GM12878 (cell line): ENCODE measurements around the gene PM20D2. TPM values are rescaled to one million over a fixed set of nuclear protein-coding genes. Genes with fewer than 3 reads are reported as not detected.

Experiments used
- ATAC-seq: fragments of 200-7000 bp; cut with Tn5 transposase; 3 replicates; pipeline ENCODE4 v1.9.1; 2020; ENCODE audit warnings: mild to moderate bottlenecking, moderate library complexity
- BruUV-seq: library from RNA; stranded (reverse); fragments of 400-500 nt; replicated peaks from 2 replicates; lab custom pipeline; 2021; lab: Mats Ljungman, UMichigan
- CTCF ChIA-PET: fragments of 300-600 bp; sonication (Branson Sonifier 250); formaldehyde crosslinking; extraction: SDS; loops from one replicate; lab custom pipeline; 2021; ENCODE audit warnings: inconsistent platforms; lab: Yijun Ruan, JAX
- POLR2A ChIA-PET: fragments of 350-600 bp; formaldehyde crosslinking; extraction: SDS; loops from one replicate; lab custom pipeline; 2021; ENCODE audit warnings: inconsistent platforms; lab: Charles Lee
- RAD21 ChIA-PET: fragments of 300-600 bp; sonication (Branson Sonifier 250); formaldehyde crosslinking; loops from one replicate; lab custom pipeline; 2023; ENCODE audit warnings: antibody characterized with exemption; ENCODE audit not compliant: unreplicated experiment; lab: Charles Lee
- SMC1A ChIA-PET: fragments of 300-600 bp; sonication (Branson Sonifier 250); formaldehyde crosslinking; loops from one replicate; lab custom pipeline; 2023; ENCODE audit not compliant: unreplicated experiment, uncharacterized antibody; lab: Charles Lee
- DNase-seq: peaks from one replicate; pipeline ENCODE4 v3.0.0-alpha.2; 2011; ENCODE audit warnings: low read depth, low spot score
- FAIRE-seq: peaks from 3 replicates; lab custom pipeline; 2011; peaks lifted over from hg19 to GRCh38; lab: Jason Lieb, UNC
- H2AFZ ChIP-seq: 2 replicates; pipeline ENCODE4 v1.6.0; 2011; ENCODE audit warnings: low read depth, low read length, control low read depth; ENCODE audit not compliant: control insufficient read depth
- H3K27ac ChIP-seq: 2 replicates; pipeline ENCODE4 v1.5.1; 2011; ENCODE audit warnings: control low read depth; ENCODE audit not compliant: control insufficient read depth, insufficient read depth
- H3K27me3 ChIP-seq, 2 experiments: replicated peaks in 1 of 2; 2 replicates each; pipeline versions ENCODE4 v1.6.0 to v1.6.1; 2011; ENCODE audit warnings: low read length in 1 of 2; ENCODE audit not compliant: control insufficient read depth in 2 of 2, insufficient read depth in 2 of 2
- H3K36me3 ChIP-seq, 2 experiments: 2 replicates each; pipeline ENCODE4 v1.5.1; 2011; ENCODE audit warnings: low read length in 1 of 2; ENCODE audit not compliant: control insufficient read depth in 2 of 2, insufficient read depth in 2 of 2
- H3K4me1 ChIP-seq: 2 replicates; pipeline ENCODE4 v1.6.1; 2011; ENCODE audit warnings: mild to moderate bottlenecking, low read length, moderate library complexity, mixed read lengths; ENCODE audit not compliant: control insufficient read depth, insufficient read depth
- H3K4me2 ChIP-seq: 2 replicates; pipeline ENCODE4 v1.6.0; 2011; ENCODE audit warnings: control low read depth; ENCODE audit not compliant: control insufficient read depth, insufficient read depth
- H3K4me3 ChIP-seq: fragments of 200-600 bp; sonication (generic); 2 replicates; pipeline ENCODE4 v1.5.1; 2016
- H3K79me2 ChIP-seq: 2 replicates; pipeline ENCODE4 v1.6.0; 2011; ENCODE audit warnings: low read length; ENCODE audit not compliant: control insufficient read depth, insufficient read depth
- H3K9ac ChIP-seq: 2 replicates; pipeline ENCODE4 v1.8.0; 2011; ENCODE audit warnings: low read length, control low read depth, mixed read lengths; ENCODE audit not compliant: control insufficient read depth, insufficient read depth
- H3K9me3 ChIP-seq: replicated peaks from 3 replicates; pipeline ENCODE4 v1.5.1; 2011; ENCODE audit warnings: mild to moderate bottlenecking, low read length; ENCODE audit not compliant: control insufficient read depth, insufficient read depth
- H4K20me1 ChIP-seq: 2 replicates; pipeline ENCODE4 v1.6.0; 2011; ENCODE audit not compliant: control insufficient read depth, insufficient read depth
- BHLHE40 ChIP-seq, 2 experiments: fragments of 450-650 bp in 1 of 2; IDR thresholded peaks; 2 replicates each; pipeline ENCODE4 v1.6.1; 2011 to 2017; ENCODE audit warnings: low read depth in 2 of 2, borderline replicate concordance in 1 of 2, improper control_type of control experiment in 1 of 2, low read length in 1 of 2, mild to moderate bottlenecking in 1 of 2
- NFYB ChIP-seq: IDR thresholded peaks from 2 replicates; pipeline ENCODE4 v1.6.1; 2011; ENCODE audit warnings: low read depth, mild to moderate bottlenecking, low read length, improper control_type of control experiment, moderate library complexity; ENCODE audit not compliant: insufficient read depth
- RAD21 ChIP-seq: IDR thresholded peaks from 2 replicates; pipeline ENCODE4 v1.6.1; 2011; ENCODE audit warnings: mild to moderate bottlenecking, low read depth, low read length, moderate library complexity; ENCODE audit not compliant: insufficient read depth
- RAD51 ChIP-seq: fragments of 450-650 bp; IDR thresholded peaks from 2 replicates; pipeline ENCODE4 v1.6.1; 2016; ENCODE audit warnings: moderate library complexity, mild to moderate bottlenecking, inconsistent platforms
- WGBS: methylation state at CpG from one replicate; pipeline ENCODE4 v1.1.6; 2016; ENCODE audit warnings: low lambda C conversion rate; ENCODE audit not compliant: insufficient replicate concordance, insufficient coverage; ENCODE audit errors: missing lambda C conversion rate; 5-methylcytosine and 5-hydroxymethylcytosine counted together
- in situ Hi-C: fragments of 300-500 bp; cut with MboI; formaldehyde crosslinking; loops from 9 replicates; pipeline ENCODE4 v1.14.3; 2018; ENCODE audit warnings: mixed read lengths
- intact Hi-C: fragments of 100-400 bp; cut with micrococcal nuclease; formaldehyde crosslinking; loops from one replicate; pipeline ENCODE4 v1.14.2; 2022; ENCODE audit not compliant: unreplicated experiment
- polyA plus RNA-seq, 11 experiments: library from polyadenylated mRNA; depleted of rRNA in 4 of 11; unstranded in 6 of 11; stranded (reverse) in 5 of 11; fragments of >200 nt; fragmentation: Nextera tagmentation in 4 of 11; fragmentation: Illumina TruSeq in 1 of 11; extraction: Ambion mirVana in 4 of 11; extraction: Trizol in 1 of 11; gene quantifications; 1 replicate in 1 of 11; 2 replicates in 10 of 11; pipeline versions ENCODE4 v1.2.1 to v1.2.3, GENCODE V29; 2011 to 2016; ENCODE audit warnings: inconsistent platforms in 2 of 11, missing spikeins in 2 of 11, low read depth in 1 of 11
- total RNA-seq, 4 experiments: library from RNA; depleted of rRNA in 3 of 4; stranded (reverse); fragments of >200 nt in 3 of 4; fragmentation: Illumina TruSeq in 1 of 4; extraction: Trizol in 1 of 4; gene quantifications; 2 replicates each; pipeline versions ENCODE4 v1.2.1 to v1.2.3, GENCODE V29; 2013 to 2021
- TF ChIP-seq, protein P1 (sequence below): IDR thresholded peaks from 2 replicates; pipeline ENCODE4 v1.6.1; 2011; ENCODE audit warnings: low read depth, mild to moderate bottlenecking, low read length, moderate library complexity, borderline replicate concordance; ENCODE audit errors: extremely low read depth
- TF ChIP-seq, protein P2 (sequence below): IDR thresholded peaks from 2 replicates; pipeline ENCODE4 v1.6.1; 2012; ENCODE audit warnings: low read depth, low read length, improper control_type of control experiment

PM20D2 gene
- total and polyA plus RNA-seq, 10 of the 15 experiments (the other 5 are each of a cell fraction or from before 2014, with no cell fraction given) = 7.8 to 23.6 (median 15.7) TPM

DNA sequence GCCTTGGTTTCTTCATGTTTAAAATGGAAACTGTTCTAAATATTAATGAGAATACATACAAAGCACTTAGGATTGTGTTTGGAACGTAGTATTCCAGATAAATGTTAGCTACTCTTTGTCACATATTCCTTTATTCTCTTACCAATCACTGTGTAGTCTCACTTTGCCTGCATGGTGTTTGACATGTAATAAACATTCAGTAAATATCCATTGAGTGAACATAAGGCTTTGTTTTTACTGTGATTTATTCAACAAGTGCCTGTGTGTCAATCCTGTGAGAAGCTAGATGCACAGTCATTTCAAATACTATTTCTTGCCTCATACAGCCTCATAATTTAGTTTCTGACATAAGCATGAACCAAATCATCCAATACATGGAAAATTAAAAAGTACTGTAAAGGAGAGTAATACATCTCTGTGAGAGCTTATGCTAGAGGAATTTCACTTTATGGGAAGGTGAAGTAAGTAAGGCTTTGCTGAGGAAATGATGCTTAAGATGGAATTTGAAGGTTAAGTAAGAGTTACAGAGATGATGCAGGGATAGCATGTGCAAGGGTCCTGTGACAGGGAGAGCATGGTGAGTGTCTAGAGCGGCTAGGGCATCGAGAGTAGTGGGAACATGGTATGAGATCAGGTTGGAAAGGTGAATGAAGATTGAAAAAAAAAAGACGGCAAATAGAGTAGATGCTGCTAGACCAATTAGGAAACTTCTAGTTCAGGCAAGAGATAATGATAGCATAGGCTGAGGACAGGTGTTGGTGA lies 14.7 kb downstream of the PM20D2 start (continued):
- TF ChIP-seq, protein P1, sequence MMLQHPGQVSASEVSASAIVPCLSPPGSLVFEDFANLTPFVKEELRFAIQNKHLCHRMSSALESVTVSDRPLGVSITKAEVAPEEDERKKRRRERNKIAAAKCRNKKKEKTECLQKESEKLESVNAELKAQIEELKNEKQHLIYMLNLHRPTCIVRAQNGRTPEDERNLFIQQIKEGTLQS = no peak
- TF ChIP-seq, protein P2, sequence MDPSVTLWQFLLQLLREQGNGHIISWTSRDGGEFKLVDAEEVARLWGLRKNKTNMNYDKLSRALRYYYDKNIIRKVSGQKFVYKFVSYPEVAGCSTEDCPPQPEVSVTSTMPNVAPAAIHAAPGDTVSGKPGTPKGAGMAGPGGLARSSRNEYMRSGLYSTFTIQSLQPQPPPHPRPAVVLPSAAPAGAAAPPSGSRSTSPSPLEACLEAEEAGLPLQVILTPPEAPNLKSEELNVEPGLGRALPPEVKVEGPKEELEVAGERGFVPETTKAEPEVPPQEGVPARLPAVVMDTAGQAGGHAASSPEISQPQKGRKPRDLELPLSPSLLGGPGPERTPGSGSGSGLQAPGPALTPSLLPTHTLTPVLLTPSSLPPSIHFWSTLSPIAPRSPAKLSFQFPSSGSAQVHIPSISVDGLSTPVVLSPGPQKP = no peak
- TF ChIP-seq RAD51 = no peak
- TF ChIP-seq, all 136 proteins: peak for 0

DNA sequence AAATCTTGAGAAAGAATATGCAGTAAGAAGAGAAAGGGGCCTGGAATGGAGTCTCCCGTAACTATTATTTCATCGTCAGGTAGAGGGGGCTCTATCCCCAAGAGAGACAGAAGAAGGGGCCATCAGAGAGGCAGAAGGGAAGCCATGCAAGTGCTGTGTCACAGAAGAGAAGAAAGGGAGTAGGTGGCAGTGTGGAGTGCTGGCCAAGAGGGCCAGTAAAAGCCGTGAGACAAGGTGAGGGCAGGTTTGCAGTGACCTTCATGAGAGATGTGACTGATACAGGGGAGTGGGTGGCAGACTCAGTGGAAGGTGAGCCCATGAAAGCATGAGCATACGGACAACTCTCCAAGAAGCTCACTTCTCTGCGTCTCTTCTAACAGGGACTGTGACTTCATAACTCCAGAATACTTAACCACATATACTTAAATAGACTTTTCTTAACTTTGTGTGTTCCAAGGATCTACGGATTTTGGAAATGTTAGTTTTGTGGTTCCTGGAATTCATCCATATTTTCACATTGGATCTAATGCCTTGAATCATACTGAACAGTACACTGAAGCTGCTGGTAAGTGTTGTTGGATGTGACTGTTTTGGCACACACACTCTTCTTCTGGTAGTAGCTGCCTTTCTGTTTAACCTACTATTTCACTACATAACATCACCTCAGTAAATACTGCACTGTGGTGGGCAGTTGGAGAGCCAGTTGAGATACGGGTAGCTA lies 15.6 kb downstream of the PM20D2 start:
- Histone ChIP-seq H3K27me3 (no peaks in the 10 kb centered on the region), H3K27ac (no peak overlapping the region), H3K4me1 (no peaks in the 10 kb centered on the region), H3K4me2 (no peak overlapping the region), H3K36me3 (peaks cover 0 to 6% of the 10 kb centered on the region in 2 experiments; a peak in 3 of 4 replicates), H4K20me1 (no peaks in the 10 kb centered on the region), H3K9ac (no peak overlapping the region), H3K4me3 (no peak overlapping the region), H3K9me3 (no peaks in the 10 kb centered on the region), H2AFZ (no peak overlapping the region), H3K79me2 (no peaks in the 10 kb centered on the region)
- ChIA-PET CTCF (no interaction called here), SMC1A (interaction anchor here (0.6 kb wide), 1 partner anchor 82 kb away, joined by 3 read pairs; no protein-coding TSS in a partner anchor), RAD21 (no interaction called here), POLR2A (no interaction called here)
- no TSS peak for BruUV-seq
- DNase-seq = no peak
- in situ Hi-C loops = no loop called here
- intact Hi-C loops = no loop called here
- TF ChIP-seq BHLHE40 (IDR thresholded peaks at IDR 0.05; ENCODE audit: borderline replicate concordance in 1 of 2, low read depth in 2 of 2, low read length in 1 of 2) (no peak), NFYB (no peak), RAD21 (0 out of 2 replicates have a peak, but pooled peaks have one; percentile 11)
- 98% methylated on average over 7 of the region's 7 CpGs for WGBS
- FAIRE-seq = no peak
- ATAC-seq = no peak
